Fibroblast of villous mesenchyme (primary cell): ENCODE results near the gene SUPT6H. TPM values are rescaled to one million over a fixed set of nuclear protein-coding genes. Genes with fewer than 3 reads are reported as not detected.

Experiments
- DNase-seq: peaks from one replicate; pipeline ENCODE4 v3.0.0-alpha.2; 2010; ENCODE audit warnings: low read depth
- H3K4me3 ChIP-seq: 2 replicates; pipeline ENCODE4 v1.5.1; 2011; ENCODE audit warnings: low read depth, mild to moderate bottlenecking, low read length
- CTCF ChIP-seq: IDR thresholded peaks from 2 replicates; pipeline ENCODE4 v1.5.1; 2012; ENCODE audit warnings: low read depth, mild to moderate bottlenecking, low read length; ENCODE audit not compliant: insufficient read depth
- total RNA-seq: library from RNA; depleted of rRNA; stranded (reverse); fragments of >200 nt; gene quantifications from 2 replicates; pipeline ENCODE4 v1.2.3, GENCODE V29; 2012

The SUPT6H gene
- total RNA-seq, 1 donor = 54.4 TPM

- H3K4me3 ChIP-seq = peak overlapping the region; percentile 51
- no peak for TF ChIP-seq CTCF
- no peak for DNase-seq
These were observed 50.2 kb downstream of the SUPT6H start for GRCh38 chr17:28712032-28712704.

- H3K4me3 ChIP-seq = no peak overlapping the region
- no peak for TF ChIP-seq CTCF
- DNase-seq = no peak
These were observed 50.9 kb downstream of the SUPT6H start for GRCh38 chr17:28712705-28713415.

DNA sequence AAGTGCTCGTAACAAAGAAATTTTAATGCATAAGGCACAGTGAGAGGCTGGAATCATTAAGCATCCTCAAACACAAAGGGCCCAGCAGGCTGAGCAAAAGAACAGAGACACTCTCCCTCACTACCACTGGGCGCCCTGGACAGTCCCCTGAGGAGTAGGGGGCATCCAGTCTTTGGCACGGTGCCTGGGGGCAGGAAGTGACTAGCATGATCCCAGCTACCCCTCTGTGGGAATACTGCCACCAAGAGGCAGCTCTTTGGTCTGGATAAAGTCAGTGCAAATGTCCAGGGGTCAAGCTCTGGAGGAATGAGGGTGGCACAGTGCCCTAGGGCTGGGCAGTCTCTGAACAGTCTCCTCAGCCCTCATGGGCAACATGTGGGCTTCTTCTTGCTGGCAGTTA lies 52.3 kb downstream of the SUPT6H start:
- no peak for DNase-seq
- H3K4me3 ChIP-seq = no peak overlapping the region
- no peak for TF ChIP-seq CTCF

GRCh38 chr17:28715217-28715616 lies 53.2 kb downstream of the SUPT6H start:
- no peak for DNase-seq
- no peak for TF ChIP-seq CTCF
- H3K4me3 ChIP-seq = no peak overlapping the region

DNA sequence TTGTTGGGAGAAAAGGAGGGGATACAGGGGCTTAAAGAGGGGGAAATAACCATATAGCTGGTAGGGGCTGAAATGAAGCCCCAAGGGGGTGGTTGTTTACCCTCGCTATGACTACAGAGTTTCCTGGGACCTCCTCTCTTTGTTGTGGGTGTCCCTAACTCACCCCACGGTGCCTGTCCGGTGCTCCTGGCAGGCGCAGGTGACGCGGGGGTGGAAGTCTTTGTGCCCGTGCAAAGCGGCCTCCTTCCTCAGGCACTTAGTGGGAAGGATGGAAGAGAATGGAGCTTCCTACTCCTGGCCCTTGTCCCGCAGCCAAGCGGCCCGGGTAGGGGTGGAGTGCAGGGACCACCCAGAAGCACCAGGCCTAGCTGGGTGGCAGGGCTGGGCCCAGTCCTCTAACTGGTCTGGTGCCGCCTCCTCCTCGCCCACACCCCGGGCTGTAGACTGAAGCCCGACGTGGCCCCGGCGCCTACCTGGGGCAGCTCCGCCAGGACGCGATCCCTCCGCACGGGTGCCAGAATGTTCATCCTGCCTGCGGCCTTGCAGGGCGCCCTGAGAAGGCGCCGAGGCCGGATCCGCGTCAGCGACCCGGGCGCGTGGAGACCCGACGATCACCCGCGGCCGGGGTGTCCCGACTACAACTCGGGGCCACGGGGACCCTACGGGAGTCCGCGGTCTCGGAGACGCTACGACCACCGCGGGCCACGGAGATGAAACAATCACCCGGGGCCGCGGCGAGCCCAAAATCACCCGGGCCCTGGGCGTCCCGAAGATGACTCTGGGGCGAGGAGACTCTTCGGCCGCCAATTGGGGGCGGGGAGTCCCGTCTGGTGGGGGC lies 55.0 kb downstream of the SUPT6H start:
- peak; percentile 48 for DNase-seq
- H3K4me3 ChIP-seq = peak overlapping the region; percentile 97
- TF ChIP-seq CTCF = no peak

- TF ChIP-seq CTCF = peak; percentile 33
- H3K4me3 ChIP-seq = peak within 1 kb of the TSS; percentile 97
- DNase-seq = peak; percentile 94
These were observed 55.8 kb downstream of the SUPT6H start, which contains the start of gene RAB34 for GRCh38 chr17:28717578-28718332. RAB34 (minus strand) TSS chr17:28717868; CDS start chr17:28717266, 602 bp downstream.
